HEK293 (cell line): ENCODE measurements around the gene RHBDF2.

Experiments used
- CTCF ChIA-PET: fragments of 350-600 bp; formaldehyde crosslinking; extraction: SDS; loops from one replicate; lab custom pipeline; 2021; ENCODE audit warnings: antibody characterized with exemption; lab: Yijun Ruan, JAX
- POLR2A ChIA-PET: fragments of 300-600 bp; formaldehyde crosslinking; extraction: SDS; loops from one replicate; lab custom pipeline; 2020; ENCODE audit warnings: antibody characterized with exemption, inconsistent platforms; lab: Yijun Ruan, JAX
- H3K27ac ChIP-seq: fragments of 200-500 bp; sonication (Bioruptor generic); 2 replicates; pipeline ENCODE4 v1.5.1; 2014; ENCODE audit warnings: low read depth, low read length, control low read depth, inconsistent platforms; ENCODE audit errors: extremely low read depth
- H3K36me3 ChIP-seq, 2 experiments: fragments of 200-500 bp in 1 of 2; sonication (Bioruptor generic) in 1 of 2; 1 replicate in 1 of 2; 2 replicates in 1 of 2; pipeline ENCODE4 v1.5.1; 2014 to 2017; ENCODE audit warnings: inconsistent platforms in 2 of 2, low read length in 2 of 2; ENCODE audit not compliant: control insufficient read depth in 2 of 2, insufficient read depth in 1 of 2
- H3K4me1 ChIP-seq: fragments of 200-500 bp; sonication (Bioruptor generic); 2 replicates; pipeline ENCODE4 v1.5.1; 2014; ENCODE audit warnings: mild to moderate bottlenecking, low read length, inconsistent platforms; ENCODE audit not compliant: control insufficient read depth, insufficient read depth
- H3K4me3 ChIP-seq: 2 replicates; pipeline ENCODE4 v1.5.1; 2011; ENCODE audit warnings: low read depth, mild to moderate bottlenecking, control low read depth, low read length, moderate library complexity
- H3K9me3 ChIP-seq: fragments of 200-500 bp; sonication (Bioruptor generic); 2 replicates; pipeline ENCODE4 v1.5.1; 2014; ENCODE audit warnings: low read depth, low read length, inconsistent platforms; ENCODE audit not compliant: control insufficient read depth, insufficient read depth
- KLF10 ChIP-seq: fragments of 450-650 bp; IDR thresholded peaks from 2 replicates; pipeline ENCODE4 v1.5.1; 2018; ENCODE audit warnings: missing biosample characterization, mild to moderate bottlenecking, missing genetic modification characterization
- KLF8 ChIP-seq: fragments of 450-650 bp; formaldehyde crosslinking; IDR thresholded peaks from 2 replicates; pipeline ENCODE4 v1.5.1; 2016; ENCODE audit warnings: missing biosample characterization, missing genetic modification characterization
- KLF9 ChIP-seq: fragments of 450-650 bp; formaldehyde crosslinking; IDR thresholded peaks from 2 replicates; pipeline ENCODE4 v1.5.1; 2016; ENCODE audit warnings: missing biosample characterization, missing genetic modification characterization, low read depth
- OSR2 ChIP-seq: fragments of 450-650 bp; formaldehyde crosslinking; IDR thresholded peaks from 2 replicates; pipeline ENCODE4 v1.5.1; 2016; ENCODE audit warnings: missing biosample characterization, missing genetic modification characterization
- PRDM1 ChIP-seq: fragments of 450-650 bp; formaldehyde crosslinking; IDR thresholded peaks from 2 replicates; pipeline ENCODE4; 2016; ENCODE audit warnings: missing biosample characterization, missing genetic modification characterization
- REPIN1 ChIP-seq: fragments of 450-650 bp; formaldehyde crosslinking; IDR thresholded peaks from 2 replicates; pipeline ENCODE4 v1.5.1; 2017; ENCODE audit warnings: missing biosample characterization, missing genetic modification characterization, low read depth
- SP2 ChIP-seq: fragments of 450-650 bp; formaldehyde crosslinking; IDR thresholded peaks from 2 replicates; pipeline ENCODE4 v1.5.1; 2016; ENCODE audit warnings: missing biosample characterization, missing genetic modification characterization
- SP3 ChIP-seq: fragments of 450-650 bp; formaldehyde crosslinking; IDR thresholded peaks from 2 replicates; pipeline ENCODE4 v1.5.1; 2016; ENCODE audit warnings: missing biosample characterization, missing genetic modification characterization
- ZBTB8A ChIP-seq: fragments of 450-650 bp; formaldehyde crosslinking; IDR thresholded peaks from 2 replicates; pipeline ENCODE4 v1.5.1; 2016; ENCODE audit warnings: missing biosample characterization, missing genetic modification characterization
- ZNF112 ChIP-seq: fragments of 450-650 bp; formaldehyde crosslinking; IDR thresholded peaks from 2 replicates; pipeline ENCODE4 v1.5.0; 2017; ENCODE audit warnings: missing biosample characterization, missing genetic modification characterization
- ZNF2 ChIP-seq: fragments of 450-650 bp; formaldehyde crosslinking; IDR thresholded peaks from 2 replicates; pipeline ENCODE4 v1.5.1; 2016; ENCODE audit warnings: missing biosample characterization, missing genetic modification characterization
- ZNF366 ChIP-seq: fragments of 450-650 bp; formaldehyde crosslinking; conservative IDR thresholded peaks from 2 replicates; pipeline ENCODE4 v1.5.1; 2016; ENCODE audit warnings: missing biosample characterization, missing genetic modification characterization
- ZNF473 ChIP-seq: fragments of 450-650 bp; formaldehyde crosslinking; IDR thresholded peaks from 2 replicates; pipeline ENCODE4 v1.5.1; 2017; ENCODE audit warnings: missing biosample characterization, missing genetic modification characterization
- ZNF544 ChIP-seq: fragments of 450-650 bp; formaldehyde crosslinking; IDR thresholded peaks from 2 replicates; pipeline ENCODE4 v1.5.0; 2017; ENCODE audit warnings: missing biosample characterization, missing genetic modification characterization
- ZNF561 ChIP-seq: fragments of 450-650 bp; IDR thresholded peaks from 2 replicates; pipeline ENCODE4 v1.5.1; 2018; ENCODE audit warnings: missing biosample characterization, missing genetic modification characterization, borderline replicate concordance
- ZNF596 ChIP-seq: fragments of 450-650 bp; IDR thresholded peaks from 2 replicates; pipeline ENCODE4 v1.5.0; 2018; ENCODE audit warnings: missing biosample characterization, mild to moderate bottlenecking, missing genetic modification characterization, moderate library complexity
- ZNF621 ChIP-seq: fragments of 450-650 bp; formaldehyde crosslinking; IDR thresholded peaks from 2 replicates; pipeline ENCODE4 v1.5.1; 2017; ENCODE audit warnings: missing biosample characterization, missing genetic modification characterization
- ZNF660 ChIP-seq: fragments of 450-650 bp; IDR thresholded peaks from 2 replicates; pipeline ENCODE4 v1.5.1; 2018; ENCODE audit warnings: missing biosample characterization, mild to moderate bottlenecking, missing genetic modification characterization
- ZNF664 ChIP-seq: fragments of 450-650 bp; formaldehyde crosslinking; IDR thresholded peaks from 2 replicates; pipeline ENCODE4 v1.5.1; 2016; ENCODE audit warnings: missing biosample characterization, missing genetic modification characterization
- TF ChIP-seq, protein P1 (sequence below): fragments of 450-650 bp; formaldehyde crosslinking; IDR thresholded peaks from 2 replicates; pipeline ENCODE4 v1.5.1; 2016; ENCODE audit warnings: missing biosample characterization, missing genetic modification characterization
- TF ChIP-seq, protein P2 (sequence below): fragments of 450-650 bp; formaldehyde crosslinking; IDR thresholded peaks from 2 replicates; pipeline ENCODE4 v1.5.1; 2016; ENCODE audit warnings: missing biosample characterization, missing genetic modification characterization
- TF ChIP-seq, protein P3 (sequence below): fragments of 450-650 bp; IDR thresholded peaks from 2 replicates; pipeline ENCODE4 v1.5.1; 2018; ENCODE audit warnings: missing biosample characterization, mild to moderate bottlenecking, missing genetic modification characterization
- TF ChIP-seq, protein P4 (sequence below): fragments of 450-650 bp; formaldehyde crosslinking; IDR thresholded peaks from 2 replicates; pipeline ENCODE4 v1.5.1; 2016; ENCODE audit warnings: missing biosample characterization, missing genetic modification characterization
- TF ChIP-seq, protein P5 (sequence below): fragments of 450-650 bp; formaldehyde crosslinking; IDR thresholded peaks from 2 replicates; pipeline ENCODE4 v1.5.1; 2017; ENCODE audit warnings: missing biosample characterization, missing genetic modification characterization
- TF ChIP-seq, protein P6 (sequence below): fragments of 450-650 bp; formaldehyde crosslinking; IDR thresholded peaks from 2 replicates; pipeline ENCODE4 v1.5.1; 2016; ENCODE audit warnings: missing biosample characterization, missing genetic modification characterization
- TF ChIP-seq, protein P7 (sequence below): fragments of 450-650 bp; formaldehyde crosslinking; IDR thresholded peaks from 2 replicates; pipeline ENCODE4 v1.5.1; 2016; ENCODE audit warnings: missing biosample characterization, missing genetic modification characterization

RHBDF2 gene

DNA sequence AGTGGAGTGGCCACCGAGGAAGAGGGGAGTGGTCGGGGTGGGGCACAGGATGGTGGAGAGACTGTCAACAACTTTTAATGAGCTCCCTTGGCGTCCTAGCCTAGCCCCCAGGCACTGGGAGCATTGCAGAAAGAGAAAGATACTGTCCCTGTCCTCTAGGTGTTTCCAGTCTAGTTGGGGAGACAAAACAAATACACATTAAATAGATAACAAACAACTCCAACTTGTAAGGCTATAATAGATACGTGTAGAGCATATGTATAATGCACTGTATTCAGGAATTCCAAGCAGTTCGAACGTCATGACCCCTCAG is 47.8 kb downstream of the RHBDF2 start (continued):
- TF ChIP-seq, protein P1, sequence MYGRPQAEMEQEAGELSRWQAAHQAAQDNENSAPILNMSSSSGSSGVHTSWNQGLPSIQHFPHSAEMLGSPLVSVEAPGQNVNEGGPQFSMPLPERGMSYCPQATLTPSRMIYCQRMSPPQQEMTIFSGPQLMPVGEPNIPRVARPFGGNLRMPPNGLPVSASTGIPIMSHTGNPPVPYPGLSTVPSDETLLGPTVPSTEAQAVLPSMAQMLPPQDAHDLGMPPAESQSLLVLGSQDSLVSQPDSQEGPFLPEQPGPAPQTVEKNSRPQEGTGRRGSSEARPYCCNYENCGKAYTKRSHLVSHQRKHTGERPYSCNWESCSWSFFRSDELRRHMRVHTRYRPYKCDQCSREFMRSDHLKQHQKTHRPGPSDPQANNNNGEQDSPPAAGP = 0 out of 2 replicates have a peak, but pooled peaks have one; percentile 24
- no peak for TF ChIP-seq ZNF112

DNA sequence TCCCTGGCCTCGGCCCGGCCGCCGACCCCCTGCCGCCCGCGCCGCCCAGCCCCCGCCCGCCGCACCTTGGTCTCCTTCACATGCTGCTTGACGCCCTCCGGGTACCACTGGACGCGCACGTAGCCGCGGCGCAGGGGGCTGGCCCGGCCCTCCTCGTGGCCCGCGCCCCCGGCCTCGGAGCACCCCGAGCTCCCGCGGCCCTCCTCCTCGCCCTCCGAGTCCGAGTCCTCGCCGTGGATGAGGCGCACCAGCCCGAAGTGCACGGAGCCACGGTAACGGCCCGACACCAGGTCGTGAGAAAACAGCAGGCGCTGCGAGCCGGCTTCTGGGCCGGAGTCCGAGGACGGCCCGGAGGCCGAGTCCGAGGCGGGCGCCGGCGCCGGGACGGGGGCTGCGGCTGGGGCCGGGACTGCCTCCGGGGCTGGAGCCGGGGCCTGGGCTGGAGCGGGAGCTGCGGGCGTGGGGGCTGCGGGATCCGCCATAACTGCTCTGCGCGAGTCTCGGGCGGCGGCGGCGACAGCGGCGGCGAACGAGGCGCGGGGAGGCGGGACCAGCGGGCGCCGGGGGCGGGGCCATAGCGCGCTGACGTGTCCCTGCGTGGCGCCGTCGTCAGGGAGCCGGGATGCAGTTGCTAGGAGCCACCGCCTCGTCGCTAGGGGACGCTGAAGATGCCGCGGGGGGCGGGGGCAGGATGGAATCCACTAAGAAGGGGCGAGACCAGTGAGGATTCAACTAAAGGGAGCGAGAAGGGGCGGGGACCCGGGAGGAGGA is 48.4 kb downstream of the RHBDF2 start, which contains the start of gene UBE2O:
TSS of gene UBE2O (minus strand) at position 493 of the 771 bp plus-strand sequence. CDS start at position 482, 11 bp downstream.
- Histone ChIP-seq H3K4me3 (peak within 1 kb of the TSS; percentile 87), H3K4me1 (peaks cover 10% of the 10 kb centered on the region), H3K9me3 (no peaks in the 10 kb centered on the region), H3K27ac (peak within 1 kb of the TSS; percentile 91), H3K36me3 (peaks cover 0 to 4% of the 10 kb centered on the region in 2 experiments; a peak in 1 of 3 replicates)
- ChIA-PET POLR2A (interaction anchor here (0.7 to 1.2 kb wide), 4 partner anchors 36 to 105 kb away, joined by 3 to 4 read pairs (median 4); partner anchors contain the start of gene PRPSAP1), CTCF (interaction anchor here (0.6 to 2.3 kb wide), 15 partner anchors 10 to 1994 kb away, joined by 3 to 8 read pairs (median 3); no protein-coding TSS in a partner anchor)
- TF ChIP-seq REPIN1 (tag by site-specific recombination) (no peak), ZBTB8A (tag by site-specific recombination) (peak; percentile 30; the same call in 1 of the 2 replicates), ZNF621 (tag by site-specific recombination) (no peak), ZNF544 (no peak), ZNF660 (tag by site-specific recombination) (peak; percentile 73; the same call in 1 of the 2 replicates), SP2 (tag by site-specific recombination) (peak; percentile 83), ZNF2 (no peak), ZNF473 (tag by site-specific recombination) (no peak), OSR2 (tag by site-specific recombination) (peak; percentile 11; the same call in 1 of the 2 replicates), ZNF561 (tag by site-specific recombination) (peak; percentile 68; the same call in 1 of the 2 replicates), ZNF366 (tag by site-specific recombination) (no peak), KLF9 (peak; percentile 83), SP3 (tag by site-specific recombination) (peak; percentile 84), ZNF596 (tag by site-specific recombination) (0 out of 2 replicates have a peak, but pooled peaks have one; percentile 6), ZNF664 (tag by site-specific recombination) (no peak), KLF10 (tag by site-specific recombination) (peak; percentile 71; the same call in 1 of the 2 replicates), KLF8 (tag by site-specific recombination) (peak; percentile 90), PRDM1 (tag by site-specific recombination) (no peak)
- TF ChIP-seq, protein P2, sequence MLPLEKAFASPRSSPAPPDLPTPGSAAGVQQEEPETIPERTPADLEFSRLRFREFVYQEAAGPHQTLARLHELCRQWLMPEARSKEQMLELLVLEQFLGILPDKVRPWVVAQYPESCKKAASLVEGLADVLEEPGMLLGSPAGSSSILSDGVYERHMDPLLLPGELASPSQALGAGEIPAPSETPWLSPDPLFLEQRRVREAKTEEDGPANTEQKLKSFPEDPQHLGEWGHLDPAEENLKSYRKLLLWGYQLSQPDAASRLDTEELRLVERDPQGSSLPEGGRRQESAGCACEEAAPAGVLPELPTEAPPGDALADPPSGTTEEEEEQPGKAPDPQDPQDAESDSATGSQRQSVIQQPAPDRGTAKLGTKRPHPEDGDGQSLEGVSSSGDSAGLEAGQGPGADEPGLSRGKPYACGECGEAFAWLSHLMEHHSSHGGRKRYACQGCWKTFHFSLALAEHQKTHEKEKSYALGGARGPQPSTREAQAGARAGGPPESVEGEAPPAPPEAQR (tag by site-specific recombination) = no peak
- TF ChIP-seq, protein P3, sequence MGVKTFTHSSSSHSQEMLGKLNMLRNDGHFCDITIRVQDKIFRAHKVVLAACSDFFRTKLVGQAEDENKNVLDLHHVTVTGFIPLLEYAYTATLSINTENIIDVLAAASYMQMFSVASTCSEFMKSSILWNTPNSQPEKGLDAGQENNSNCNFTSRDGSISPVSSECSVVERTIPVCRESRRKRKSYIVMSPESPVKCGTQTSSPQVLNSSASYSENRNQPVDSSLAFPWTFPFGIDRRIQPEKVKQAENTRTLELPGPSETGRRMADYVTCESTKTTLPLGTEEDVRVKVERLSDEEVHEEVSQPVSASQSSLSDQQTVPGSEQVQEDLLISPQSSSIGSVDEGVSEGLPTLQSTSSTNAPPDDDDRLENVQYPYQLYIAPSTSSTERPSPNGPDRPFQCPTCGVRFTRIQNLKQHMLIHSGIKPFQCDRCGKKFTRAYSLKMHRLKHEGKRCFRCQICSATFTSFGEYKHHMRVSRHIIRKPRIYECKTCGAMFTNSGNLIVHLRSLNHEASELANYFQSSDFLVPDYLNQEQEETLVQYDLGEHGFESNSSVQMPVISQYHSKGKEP (tag by site-specific recombination) = peak; percentile 53; the same call in 1 of the 2 replicates
- TF ChIP-seq, protein P4, sequence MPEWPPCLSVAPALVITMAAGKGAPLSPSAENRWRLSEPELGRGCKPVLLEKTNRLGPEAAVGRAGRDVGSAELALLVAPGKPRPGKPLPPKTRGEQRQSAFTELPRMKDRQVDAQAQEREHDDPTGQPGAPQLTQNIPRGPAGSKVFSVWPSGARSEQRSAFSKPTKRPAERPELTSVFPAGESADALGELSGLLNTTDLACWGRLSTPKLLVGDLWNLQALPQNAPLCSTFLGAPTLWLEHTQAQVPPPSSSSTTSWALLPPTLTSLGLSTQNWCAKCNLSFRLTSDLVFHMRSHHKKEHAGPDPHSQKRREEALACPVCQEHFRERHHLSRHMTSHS (tag by site-specific recombination) = no peak
- TF ChIP-seq, protein P5, sequence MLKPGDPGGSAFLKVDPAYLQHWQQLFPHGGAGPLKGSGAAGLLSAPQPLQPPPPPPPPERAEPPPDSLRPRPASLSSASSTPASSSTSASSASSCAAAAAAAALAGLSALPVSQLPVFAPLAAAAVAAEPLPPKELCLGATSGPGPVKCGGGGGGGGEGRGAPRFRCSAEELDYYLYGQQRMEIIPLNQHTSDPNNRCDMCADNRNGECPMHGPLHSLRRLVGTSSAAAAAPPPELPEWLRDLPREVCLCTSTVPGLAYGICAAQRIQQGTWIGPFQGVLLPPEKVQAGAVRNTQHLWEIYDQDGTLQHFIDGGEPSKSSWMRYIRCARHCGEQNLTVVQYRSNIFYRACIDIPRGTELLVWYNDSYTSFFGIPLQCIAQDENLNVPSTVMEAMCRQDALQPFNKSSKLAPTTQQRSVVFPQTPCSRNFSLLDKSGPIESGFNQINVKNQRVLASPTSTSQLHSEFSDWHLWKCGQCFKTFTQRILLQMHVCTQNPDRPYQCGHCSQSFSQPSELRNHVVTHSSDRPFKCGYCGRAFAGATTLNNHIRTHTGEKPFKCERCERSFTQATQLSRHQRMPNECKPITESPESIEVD = no peak
- TF ChIP-seq, protein P6, sequence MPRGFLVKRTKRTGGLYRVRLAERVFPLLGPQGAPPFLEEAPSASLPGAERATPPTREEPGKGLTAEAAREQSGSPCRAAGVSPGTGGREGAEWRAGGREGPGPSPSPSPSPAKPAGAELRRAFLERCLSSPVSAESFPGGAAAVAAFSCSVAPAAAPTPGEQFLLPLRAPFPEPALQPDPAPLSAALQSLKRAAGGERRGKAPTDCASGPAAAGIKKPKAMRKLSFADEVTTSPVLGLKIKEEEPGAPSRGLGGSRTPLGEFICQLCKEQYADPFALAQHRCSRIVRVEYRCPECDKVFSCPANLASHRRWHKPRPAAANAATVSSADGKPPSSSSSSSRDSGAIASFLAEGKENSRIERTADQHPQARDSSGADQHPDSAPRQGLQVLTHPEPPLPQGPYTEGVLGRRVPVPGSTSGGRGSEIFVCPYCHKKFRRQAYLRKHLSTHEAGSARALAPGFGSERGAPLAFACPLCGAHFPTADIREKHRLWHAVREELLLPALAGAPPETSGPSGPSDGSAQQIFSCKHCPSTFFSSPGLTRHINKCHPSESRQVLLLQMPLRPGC (tag by site-specific recombination) = no peak
- TF ChIP-seq, protein P7, sequence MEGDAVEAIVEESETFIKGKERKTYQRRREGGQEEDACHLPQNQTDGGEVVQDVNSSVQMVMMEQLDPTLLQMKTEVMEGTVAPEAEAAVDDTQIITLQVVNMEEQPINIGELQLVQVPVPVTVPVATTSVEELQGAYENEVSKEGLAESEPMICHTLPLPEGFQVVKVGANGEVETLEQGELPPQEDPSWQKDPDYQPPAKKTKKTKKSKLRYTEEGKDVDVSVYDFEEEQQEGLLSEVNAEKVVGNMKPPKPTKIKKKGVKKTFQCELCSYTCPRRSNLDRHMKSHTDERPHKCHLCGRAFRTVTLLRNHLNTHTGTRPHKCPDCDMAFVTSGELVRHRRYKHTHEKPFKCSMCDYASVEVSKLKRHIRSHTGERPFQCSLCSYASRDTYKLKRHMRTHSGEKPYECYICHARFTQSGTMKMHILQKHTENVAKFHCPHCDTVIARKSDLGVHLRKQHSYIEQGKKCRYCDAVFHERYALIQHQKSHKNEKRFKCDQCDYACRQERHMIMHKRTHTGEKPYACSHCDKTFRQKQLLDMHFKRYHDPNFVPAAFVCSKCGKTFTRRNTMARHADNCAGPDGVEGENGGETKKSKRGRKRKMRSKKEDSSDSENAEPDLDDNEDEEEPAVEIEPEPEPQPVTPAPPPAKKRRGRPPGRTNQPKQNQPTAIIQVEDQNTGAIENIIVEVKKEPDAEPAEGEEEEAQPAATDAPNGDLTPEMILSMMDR (tag by site-specific recombination) = peak; percentile 95
